GM19240 (cell line): Measurements from ENCODE around the gene PEMT.

Experiments
- DNase-seq: peaks from one replicate; pipeline ENCODE4 v3.0.0; 2011; ENCODE audit warnings: low spot score; ENCODE audit not compliant: insufficient read length

The PEMT gene

GRCh38 chr17:17553217-17554195, 38.0 kb downstream of the PEMT start:
- no peak for DNase-seq

DNA sequence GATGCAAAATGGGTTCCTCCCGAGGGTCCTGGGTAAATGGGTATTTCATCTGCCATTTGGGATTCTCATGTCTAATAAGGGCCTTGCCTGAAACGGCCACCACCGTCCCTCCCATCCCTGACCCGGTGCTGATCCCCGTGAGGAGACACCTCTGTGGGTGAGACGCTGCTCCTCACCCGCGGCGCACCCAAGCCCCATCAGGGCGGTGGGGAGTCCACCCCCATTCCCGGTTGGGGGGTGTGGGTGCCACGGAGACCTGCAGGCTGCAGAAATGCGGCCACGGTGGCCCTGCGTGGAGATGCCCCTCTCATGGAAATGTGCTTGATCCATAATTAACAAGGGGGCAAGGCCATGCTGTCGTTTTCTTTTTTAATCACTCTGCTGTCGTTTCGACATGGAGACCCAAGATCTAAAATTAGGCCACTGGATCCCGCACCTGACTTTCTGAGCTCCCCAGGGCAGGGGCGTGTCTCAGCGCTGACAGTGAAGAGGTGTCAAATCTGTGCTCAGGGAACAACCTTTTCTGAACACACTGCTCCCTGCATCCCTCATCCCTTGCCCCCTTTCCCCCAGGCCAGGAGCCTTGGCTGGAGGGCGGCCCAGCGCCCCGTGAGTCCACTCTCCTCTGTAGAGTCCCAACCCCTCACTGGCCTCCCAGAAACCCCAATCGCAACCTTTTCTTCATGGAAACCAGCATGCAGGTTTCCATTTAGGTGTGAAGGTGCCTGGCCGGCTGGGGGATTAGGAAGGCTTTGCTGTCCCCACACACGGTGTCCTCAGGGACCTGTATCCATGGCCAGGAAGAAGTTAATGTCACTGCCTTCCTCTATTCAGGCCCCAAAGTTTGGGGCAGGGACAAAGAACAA, 38.9 kb downstream of the PEMT start:
- DNase-seq = no peak

- no peak for DNase-seq
Measured at GRCh38 chr17:17551361-17551760, 40.1 kb downstream of the PEMT start.

GRCh38 chr17:17549732-17550366, 41.7 kb downstream of the PEMT start:
- DNase-seq = no peak

- DNase-seq = no peak
Measured at GRCh38 chr17:17548044-17548443, 43.5 kb downstream of the PEMT start.

DNA sequence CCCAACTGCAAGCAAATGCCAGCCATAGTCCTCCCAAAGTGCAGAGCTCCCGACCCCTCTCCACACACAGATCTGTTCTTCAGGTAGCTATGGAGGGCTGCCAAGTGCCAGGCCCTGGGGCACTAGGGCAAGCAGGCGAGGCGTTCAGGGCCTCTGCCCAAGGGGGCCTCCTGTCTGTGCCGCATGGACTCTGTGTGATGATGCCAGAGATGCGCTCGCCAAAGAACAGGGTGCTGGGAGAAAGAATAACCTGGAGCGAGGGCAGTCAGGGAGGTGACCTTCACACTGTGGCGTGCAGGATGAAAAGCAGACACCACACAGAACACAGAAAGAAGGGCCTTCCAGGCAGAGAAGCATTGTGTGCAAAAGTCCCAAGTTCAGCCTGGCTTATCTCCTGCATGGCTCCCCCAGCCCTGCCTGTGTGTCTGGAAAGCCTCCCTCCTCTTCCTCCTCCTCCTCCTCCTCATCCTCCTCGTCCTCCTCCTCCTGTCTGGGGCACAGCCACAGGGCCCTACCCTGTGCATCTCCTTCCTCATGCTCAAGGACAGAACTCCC, 44.2 kb downstream of the PEMT start:
- DNase-seq = no peak

GRCh38 chr17:17546399-17547185, 44.9 kb downstream of the PEMT start:
- no peak for DNase-seq

DNA sequence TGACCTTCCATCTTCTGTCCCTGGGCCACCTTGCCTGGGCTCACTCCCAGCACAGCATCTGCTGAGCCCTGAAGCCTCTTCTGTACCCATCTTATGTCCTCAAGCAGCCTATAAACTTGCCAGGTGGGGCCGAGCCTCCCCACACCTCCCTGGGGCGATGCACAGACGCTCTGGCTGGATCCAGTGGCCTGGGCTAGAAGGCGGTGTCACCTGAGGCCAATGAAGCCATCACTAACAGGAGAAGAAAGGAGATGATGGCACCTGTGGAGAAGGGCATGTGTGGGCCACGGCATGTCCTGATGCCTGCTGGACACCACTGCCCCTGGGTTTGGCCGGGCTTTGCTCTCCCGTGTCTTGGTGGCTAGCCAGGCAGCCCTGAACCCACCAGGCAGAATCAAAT, 45.5 kb downstream of the PEMT start:
- no peak for DNase-seq

GRCh38 chr17:17545031-17545820, 46.3 kb downstream of the PEMT start:
- DNase-seq = no peak

GRCh38 chr17:17542906-17543635, 48.4 kb downstream of the PEMT start:
- DNase-seq = no peak

GRCh38 chr17:17541640-17542001, 49.9 kb downstream of the PEMT start:
- DNase-seq = no peak

- DNase-seq = no peak
Measured at GRCh38 chr17:17540935-17541639, 50.4 kb downstream of the PEMT start.

DNA sequence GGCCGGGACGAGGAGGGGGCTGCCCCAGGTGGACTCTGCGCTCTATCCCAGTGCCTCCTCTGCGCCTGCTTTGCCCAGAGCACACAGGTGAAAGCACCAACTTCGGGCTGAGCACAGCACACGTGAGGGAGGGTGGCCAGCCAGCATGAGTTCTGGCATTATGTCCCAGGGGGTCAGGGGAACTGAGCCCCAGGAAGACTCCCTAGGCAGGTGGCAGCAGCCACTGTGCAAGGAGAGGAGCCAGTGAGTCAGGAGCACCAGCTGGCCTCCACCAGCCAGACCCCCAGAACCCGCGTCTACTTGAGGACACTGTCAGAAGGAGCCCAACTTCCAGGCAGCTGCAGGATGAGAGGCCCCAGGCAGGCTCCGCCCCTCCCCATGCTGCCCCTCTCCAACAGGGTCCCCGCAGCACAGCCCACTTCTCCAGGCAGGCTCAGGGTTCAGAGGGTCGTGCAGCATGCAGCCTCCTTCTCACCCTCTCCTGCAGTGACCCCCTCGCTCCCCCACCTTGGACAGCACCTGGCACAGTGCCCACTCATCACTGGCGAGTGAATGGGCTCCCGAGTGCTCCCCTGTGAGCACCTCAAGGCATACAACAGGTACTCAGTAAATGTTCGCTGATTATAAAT, 51.1 kb downstream of the PEMT start:
- DNase-seq = no peak

- no peak for DNase-seq
Measured at GRCh38 chr17:17539591-17539990, 51.9 kb downstream of the PEMT start.

- no peak for DNase-seq
Measured at GRCh38 chr17:17538417-17539391, 52.8 kb downstream of the PEMT start.

DNA sequence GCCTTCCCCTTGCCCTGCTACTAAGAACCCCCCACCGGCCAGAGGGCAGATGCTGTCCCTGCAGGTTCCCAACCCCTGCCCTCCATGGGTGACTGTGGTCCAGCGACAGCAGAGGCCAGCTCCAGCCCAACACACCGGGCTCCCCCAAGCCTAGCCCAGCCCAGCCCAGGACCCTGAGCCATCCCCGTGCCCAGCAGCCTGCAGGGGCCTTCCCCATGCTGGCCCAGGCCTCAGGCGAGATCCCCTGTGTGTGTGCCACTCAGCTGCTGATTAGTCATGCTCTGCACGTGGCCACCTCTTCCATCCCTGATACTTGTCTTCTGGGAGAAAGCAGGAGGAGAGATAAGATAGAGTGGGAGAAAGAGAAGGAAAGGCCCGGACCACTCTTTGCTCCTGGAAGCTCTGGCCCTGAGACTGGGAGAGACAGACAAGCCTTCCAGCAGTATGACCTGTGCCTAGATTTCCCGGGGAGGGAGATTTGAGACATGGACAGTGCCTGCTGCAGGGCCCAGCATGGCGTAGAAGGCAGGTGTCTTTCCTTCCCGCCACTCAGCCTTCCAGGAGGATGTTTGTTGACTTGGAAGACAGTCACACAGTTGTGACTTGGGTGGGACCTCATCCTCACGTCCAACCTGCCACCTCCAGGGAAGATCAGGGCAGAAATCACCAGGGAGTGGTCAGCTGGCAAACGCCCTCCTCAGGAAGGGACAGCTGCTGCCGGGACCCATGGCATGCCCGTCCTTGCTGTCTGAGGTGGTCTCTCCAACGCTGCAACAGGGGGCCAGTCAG, 54.0 kb downstream of the PEMT start:
- DNase-seq = no peak
